GM06990 (cell line): ENCODE data around the gene NEMP2.
A peak's percentile ranks its signal among the peaks of the same experiment; 100 is the strongest.

Source experiments
- DNase-seq: peaks from one replicate; pipeline ENCODE4 v3.0.0-alpha.2; 2011; ENCODE audit not compliant: insufficient read length; ENCODE audit errors: extremely low read depth
- H3K27me3 ChIP-seq: replicated peaks from 2 replicates; pipeline ENCODE4 v1.6.0; 2011; ENCODE audit warnings: low read length; ENCODE audit not compliant: control insufficient read depth, insufficient read depth
- H3K36me3 ChIP-seq: 2 replicates; pipeline ENCODE4 v1.5.1; 2011; ENCODE audit warnings: low read length; ENCODE audit not compliant: control insufficient read depth, insufficient read depth
- H3K4me3 ChIP-seq: replicated peaks from 2 replicates; pipeline ENCODE4 v1.5.1; 2011; ENCODE audit warnings: low read depth, mild to moderate bottlenecking, control low read depth, low read length
- TF ChIP-seq, protein P1 (sequence below): IDR thresholded peaks from 2 replicates; pipeline ENCODE4 v1.5.1; 2011; ENCODE audit warnings: low read length, control low read depth, mild to moderate bottlenecking, inconsistent platforms; ENCODE audit not compliant: insufficient read depth, poor library complexity, severe bottlenecking

The NEMP2 gene

DNA sequence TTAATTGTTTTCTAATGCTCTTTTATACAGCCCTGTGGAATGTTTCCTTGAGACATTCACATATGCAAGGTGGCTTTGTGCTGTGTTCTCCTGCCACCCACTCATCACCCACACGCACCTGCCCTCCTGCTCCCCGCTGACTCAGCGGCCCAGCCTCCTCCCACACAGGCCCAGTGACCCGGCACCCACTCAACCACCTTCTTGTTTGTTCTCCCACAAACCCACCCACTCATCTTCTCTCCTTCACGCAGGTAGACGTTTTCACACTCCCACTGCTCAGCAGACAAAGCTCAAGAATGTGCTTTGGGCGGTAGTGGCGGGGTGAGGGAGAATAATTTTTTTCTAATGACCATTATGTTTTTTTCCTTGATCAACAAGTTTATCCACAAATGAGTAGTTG is 28.6 kb upstream of the NEMP2 start:
- Histone ChIP-seq H3K36me3 (no peaks in the 10 kb centered on the region), H3K4me3 (no peak overlapping the region), H3K27me3 (no peaks in the 10 kb centered on the region)
- TF ChIP-seq, protein P1, sequence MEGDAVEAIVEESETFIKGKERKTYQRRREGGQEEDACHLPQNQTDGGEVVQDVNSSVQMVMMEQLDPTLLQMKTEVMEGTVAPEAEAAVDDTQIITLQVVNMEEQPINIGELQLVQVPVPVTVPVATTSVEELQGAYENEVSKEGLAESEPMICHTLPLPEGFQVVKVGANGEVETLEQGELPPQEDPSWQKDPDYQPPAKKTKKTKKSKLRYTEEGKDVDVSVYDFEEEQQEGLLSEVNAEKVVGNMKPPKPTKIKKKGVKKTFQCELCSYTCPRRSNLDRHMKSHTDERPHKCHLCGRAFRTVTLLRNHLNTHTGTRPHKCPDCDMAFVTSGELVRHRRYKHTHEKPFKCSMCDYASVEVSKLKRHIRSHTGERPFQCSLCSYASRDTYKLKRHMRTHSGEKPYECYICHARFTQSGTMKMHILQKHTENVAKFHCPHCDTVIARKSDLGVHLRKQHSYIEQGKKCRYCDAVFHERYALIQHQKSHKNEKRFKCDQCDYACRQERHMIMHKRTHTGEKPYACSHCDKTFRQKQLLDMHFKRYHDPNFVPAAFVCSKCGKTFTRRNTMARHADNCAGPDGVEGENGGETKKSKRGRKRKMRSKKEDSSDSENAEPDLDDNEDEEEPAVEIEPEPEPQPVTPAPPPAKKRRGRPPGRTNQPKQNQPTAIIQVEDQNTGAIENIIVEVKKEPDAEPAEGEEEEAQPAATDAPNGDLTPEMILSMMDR, result no peak
- peak; percentile 51 for DNase-seq

DNA sequence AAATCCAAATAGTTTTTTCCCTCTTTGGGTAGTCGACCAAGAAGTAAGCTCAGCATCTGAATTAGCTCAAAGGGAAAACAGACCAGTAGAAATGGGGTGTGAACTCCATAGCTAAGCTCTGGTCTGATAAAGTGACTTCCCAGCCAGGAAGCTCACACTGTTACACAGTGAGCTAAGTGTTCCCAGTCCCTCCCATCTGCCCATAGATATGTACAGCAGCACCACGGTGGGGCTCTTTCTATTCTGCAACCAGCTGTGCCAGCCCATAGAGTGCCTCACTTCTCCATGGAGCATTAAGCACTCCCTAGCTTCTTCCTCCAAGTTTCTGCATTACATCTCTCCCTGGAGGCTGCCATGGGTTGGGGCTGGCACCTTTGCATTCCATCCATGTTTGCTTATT is 27.6 kb upstream of the NEMP2 start:
- Histone ChIP-seq H3K4me3 (no peak overlapping the region), H3K27me3 (no peaks in the 10 kb centered on the region), H3K36me3 (no peaks in the 10 kb centered on the region)
- TF ChIP-seq, protein P1, result no peak
- no peak for DNase-seq

DNA sequence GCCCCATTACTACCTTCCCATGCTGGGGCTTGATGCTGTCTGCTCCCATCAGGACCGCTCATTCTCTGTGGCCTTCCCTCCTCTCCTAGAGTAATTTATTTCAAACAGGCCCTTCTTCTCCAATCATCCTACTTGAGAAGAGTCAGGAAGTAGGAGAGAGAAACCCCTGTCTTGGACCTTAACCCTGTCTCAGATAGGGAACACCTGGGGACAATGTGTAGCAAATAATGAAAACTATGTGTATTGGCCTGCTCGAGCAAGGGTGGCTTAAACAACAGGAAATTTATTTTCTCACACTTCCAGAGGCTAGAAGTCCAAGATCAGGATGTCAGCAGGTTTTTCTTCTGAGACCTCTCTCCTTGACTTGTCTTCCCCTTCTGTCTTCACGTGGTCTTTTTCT is 26.6 kb upstream of the NEMP2 start:
- TF ChIP-seq, protein P1, result no peak
- H3K27me3 ChIP-seq, result no peaks in the 10 kb centered on the region
- no peak overlapping the region for H3K4me3 ChIP-seq
- DNase-seq, result no peak
- no peaks in the 10 kb centered on the region for H3K36me3 ChIP-seq

DNA sequence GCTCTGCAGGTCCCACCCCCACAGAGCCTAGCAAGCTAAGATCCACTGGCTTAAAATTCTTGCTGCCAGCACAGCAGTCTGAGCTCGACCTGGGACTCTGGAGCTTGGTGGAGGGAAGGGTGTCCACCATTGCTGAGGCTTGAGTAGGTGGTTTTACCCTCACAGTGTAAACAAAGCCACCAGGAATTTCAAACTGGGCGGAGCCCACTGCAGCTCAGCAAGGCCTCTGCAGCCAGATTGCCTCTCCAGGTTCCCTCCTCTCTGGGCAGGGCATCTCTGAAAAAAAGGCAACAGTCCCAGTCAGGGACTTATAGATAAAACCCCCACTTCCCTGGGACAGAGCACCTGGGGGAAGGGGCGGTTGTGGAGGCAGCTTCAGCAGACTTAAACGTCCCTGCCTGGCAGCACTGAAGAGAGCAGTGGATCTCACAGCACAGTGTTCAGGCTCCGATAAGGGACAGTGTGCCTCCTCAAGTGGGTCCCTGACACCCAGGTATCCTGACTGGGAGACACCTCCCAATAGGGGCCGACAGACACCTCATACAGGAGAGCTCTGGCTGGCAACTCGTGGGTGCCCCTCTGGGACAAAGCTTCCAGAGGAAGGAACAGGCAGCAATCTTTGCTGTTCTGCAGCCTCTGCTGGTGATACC is 20.0 kb upstream of the NEMP2 start:
- H3K36me3 ChIP-seq, result no peaks in the 10 kb centered on the region
- no peaks in the 10 kb centered on the region for H3K27me3 ChIP-seq
- H3K4me3 ChIP-seq, result no peak overlapping the region
- DNase-seq, result no peak
- TF ChIP-seq, protein P1, result no peak

DNA sequence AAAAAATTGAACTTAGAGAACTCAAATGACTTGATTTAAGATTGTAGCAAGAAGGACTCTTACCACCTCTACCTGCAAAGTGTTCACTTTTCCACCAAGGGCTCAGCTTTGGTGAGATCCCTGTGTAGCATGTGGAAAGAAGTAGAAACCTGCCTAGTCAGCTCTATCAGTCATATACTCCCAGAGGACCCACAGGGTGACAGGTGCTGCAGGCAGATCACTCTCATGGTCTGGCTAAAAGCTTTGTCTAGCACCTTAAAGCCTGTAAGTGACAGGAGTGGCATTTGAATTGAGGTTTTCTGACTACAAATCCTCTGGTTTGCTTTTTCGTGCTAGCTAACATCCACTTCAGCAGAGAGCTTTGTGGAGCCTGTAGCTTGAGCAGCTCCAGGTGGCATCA is 18.7 kb upstream of the NEMP2 start:
- DNase-seq, result no peak
- Histone ChIP-seq H3K27me3 (no peaks in the 10 kb centered on the region), H3K36me3 (no peaks in the 10 kb centered on the region), H3K4me3 (no peak overlapping the region)
- TF ChIP-seq, protein P1, result no peak

DNA sequence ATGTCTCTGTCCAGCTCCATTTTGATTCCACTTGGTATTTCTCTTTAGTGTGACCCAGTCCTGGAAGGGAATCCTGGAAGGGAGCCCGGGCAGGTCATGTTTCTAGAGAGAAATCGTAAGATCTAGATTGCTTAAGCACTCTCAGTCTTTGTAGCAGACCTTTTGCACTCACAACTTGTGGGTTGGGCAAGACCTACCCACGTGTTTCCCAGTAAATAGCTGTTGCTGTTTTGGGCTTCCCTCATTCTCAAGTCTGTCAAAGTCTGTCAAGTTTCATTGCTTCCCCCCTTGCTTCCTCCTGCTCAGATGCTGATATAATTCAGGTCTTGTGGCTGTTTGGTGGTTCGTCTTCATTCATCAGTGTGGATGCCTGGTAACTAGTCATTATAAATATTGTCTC is 17.4 kb upstream of the NEMP2 start:
- Histone ChIP-seq H3K27me3 (no peaks in the 10 kb centered on the region), H3K36me3 (no peaks in the 10 kb centered on the region), H3K4me3 (no peak overlapping the region)
- DNase-seq, result no peak
- TF ChIP-seq, protein P1, result no peak
